Keratinocyte (primary cell): ENCODE data around the gene BMP7. TPM values are rescaled to one million over a fixed set of nuclear protein-coding genes. Genes with fewer than 3 reads are reported as not detected.
A peak's percentile ranks its signal among the peaks of the same experiment; 100 is the strongest.

ENCODE experiments used
- DNase-seq: peaks from one replicate; pipeline ENCODE4 v3.0.0-alpha.2; 2011; ENCODE audit warnings: low read depth, missing footprints, low spot score
- FAIRE-seq: peaks from 2 replicates; lab custom pipeline; 2011; peaks lifted over from hg19 to GRCh38; lab: Jason Lieb, UNC
- H2AFZ ChIP-seq: 2 replicates; pipeline ENCODE4 v1.6.0; 2012; ENCODE audit warnings: low read length, control low read depth, inconsistent platforms; ENCODE audit not compliant: control insufficient read depth
- H3K27ac ChIP-seq: 2 replicates; pipeline ENCODE4 v1.5.1; 2011; ENCODE audit warnings: low read length; ENCODE audit not compliant: control insufficient read depth, insufficient read depth
- H3K27me3 ChIP-seq: 3 replicates; pipeline ENCODE4 v1.6.0; 2011; ENCODE audit warnings: low read length; ENCODE audit not compliant: control insufficient read depth, insufficient read depth; ENCODE audit errors: extremely low read depth
- H3K36me3 ChIP-seq, 2 experiments: 2 replicates in 1 of 2; 3 replicates in 1 of 2; pipeline ENCODE4 v1.5.1; 2011; ENCODE audit warnings: low read length in 2 of 2, mild to moderate bottlenecking in 1 of 2; ENCODE audit not compliant: control insufficient read depth in 2 of 2, insufficient read depth in 2 of 2; ENCODE audit errors: extremely low read depth in 1 of 2
- H3K4me1 ChIP-seq: 3 replicates; pipeline ENCODE4 v1.5.1; 2011; ENCODE audit warnings: low read length; ENCODE audit not compliant: control insufficient read depth, insufficient read depth; ENCODE audit errors: extremely low read depth
- H3K4me2 ChIP-seq: 3 replicates; pipeline ENCODE4 v1.6.0; 2011; ENCODE audit warnings: low read depth, low read length; ENCODE audit not compliant: control insufficient read depth, insufficient read depth; ENCODE audit errors: extremely low read depth
- H3K4me3 ChIP-seq, 3 experiments: fragments of 200-600 bp in 1 of 3; sonication (generic) in 1 of 3; 2 replicates in 2 of 3; 3 replicates in 1 of 3; pipeline ENCODE4 v1.5.1; 2011 to 2016; ENCODE audit warnings: low read length in 3 of 3, mild to moderate bottlenecking in 3 of 3, control low read depth in 2 of 3, inconsistent platforms in 1 of 3, low read depth in 1 of 3, mixed read lengths in 1 of 3, mixed run types in 1 of 3, moderate library complexity in 1 of 3; ENCODE audit not compliant: control insufficient read depth in 2 of 3, insufficient read depth in 2 of 3; ENCODE audit errors: extremely low read depth in 1 of 3
- H3K79me2 ChIP-seq: 2 replicates; pipeline ENCODE4 v1.6.0; 2012; ENCODE audit warnings: low read length; ENCODE audit not compliant: control insufficient read depth, insufficient read depth
- H3K9ac ChIP-seq: 3 replicates; pipeline ENCODE4 v1.6.0; 2011; ENCODE audit warnings: low read length; ENCODE audit not compliant: control insufficient read depth, insufficient read depth; ENCODE audit errors: extremely low read depth
- H3K9me1 ChIP-seq: 3 replicates; pipeline ENCODE4 v1.6.0; 2011; ENCODE audit warnings: low read length; ENCODE audit not compliant: control insufficient read depth, insufficient read depth; ENCODE audit errors: extremely low read depth
- H3K9me3 ChIP-seq: 2 replicates; pipeline ENCODE4 v1.5.1; 2012; ENCODE audit warnings: low read depth, low read length; ENCODE audit not compliant: control insufficient read depth
- H4K20me1 ChIP-seq: 3 replicates; pipeline ENCODE4 v1.6.0; 2011; ENCODE audit warnings: low read length; ENCODE audit not compliant: control insufficient read depth, insufficient read depth; ENCODE audit errors: extremely low read depth
- EZH2 ChIP-seq: IDR thresholded peaks from one replicate; pipeline ENCODE4 v1.6.1; 2012; ENCODE audit warnings: inconsistent platforms, mild to moderate bottlenecking, low read length, moderate library complexity
- dilution Hi-C: fragments of 300-500 bp; cut with MboI; formaldehyde crosslinking; loops from one replicate; pipeline ENCODE4 v1.7.0; 2020; ENCODE audit warnings: low sequenced_read_pairs; ENCODE audit not compliant: extremely low pct_ligation_motif_present
- polyA plus RNA-seq, 5 experiments: library from polyadenylated mRNA; depleted of rRNA in 3 of 5; stranded (reverse) in 3 of 5; stranded (forward) in 1 of 5; unstranded in 1 of 5; fragments of >200 nt; gene quantifications; 1 replicate in 1 of 5; 2 replicates in 3 of 5; 3 replicates in 1 of 5; pipeline versions ENCODE4 v1.2.1 to v1.2.3, GENCODE V29; 2011 to 2012; ENCODE audit warnings: missing spikeins in 2 of 5, low read depth in 1 of 5, low replicate concordance in 1 of 5
- TF ChIP-seq, protein P1 (sequence below), 3 experiments: IDR thresholded peaks in 1 of 3; conservative IDR thresholded peaks in 1 of 3; optimal IDR thresholded peaks in 1 of 3; 2 replicates in 2 of 3; 3 replicates in 1 of 3; pipeline versions ENCODE3 to v1.5.1; 2011; ENCODE audit warnings: low read length in 3 of 3, mild to moderate bottlenecking in 3 of 3, moderate library complexity in 2 of 3, control low read depth in 1 of 3, inconsistent platforms in 1 of 3; ENCODE audit not compliant: insufficient read depth in 2 of 3; ENCODE audit errors: extremely low read depth in 1 of 3

Gene BMP7
- polyA plus RNA-seq, 1 donor (not counting 4 experiments of a cell fraction or from before 2014, with no cell fraction given) = 0.29 TPM

DNA sequence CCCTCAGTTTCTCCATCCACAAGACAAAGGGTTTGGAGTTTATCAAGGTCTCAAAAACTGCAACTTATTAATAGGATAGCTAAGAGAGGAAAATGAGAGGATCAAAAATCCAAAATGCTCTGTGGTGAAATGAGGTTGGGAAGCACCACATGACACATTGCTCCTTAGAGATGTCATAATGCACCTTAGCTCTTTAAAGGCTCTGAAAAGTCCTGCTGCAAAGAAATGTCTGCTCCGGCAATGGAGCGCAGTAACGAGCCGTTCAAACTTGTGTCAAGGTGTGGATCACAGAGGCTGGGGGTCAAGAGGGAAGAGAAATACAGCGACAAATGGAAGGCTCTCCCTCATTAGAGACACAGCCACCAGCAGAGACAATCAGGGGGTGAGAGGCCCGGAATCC is 53.1 kb downstream of the BMP7 start:
- Histone ChIP-seq H3K27me3 (peaks cover 44% of the 10 kb centered on the region), H3K79me2 (no peaks in the 10 kb centered on the region), H3K4me2 (peak overlapping the region; percentile 58), H3K27ac (no peak overlapping the region), H2AFZ (no peak overlapping the region), H3K9me1 (no peaks in the 10 kb centered on the region), H3K4me1 (peaks cover 12% of the 10 kb centered on the region), H3K9me3 (no peaks in the 10 kb centered on the region), H3K9ac (peak overlapping the region; percentile 26), H4K20me1 (peaks cover 2% of the 10 kb centered on the region), H3K36me3 (no peaks in the 10 kb centered on the region), H3K4me3 (no peak overlapping the region)
- TF ChIP-seq EZH2 = no peak
- TF ChIP-seq, protein P1, sequence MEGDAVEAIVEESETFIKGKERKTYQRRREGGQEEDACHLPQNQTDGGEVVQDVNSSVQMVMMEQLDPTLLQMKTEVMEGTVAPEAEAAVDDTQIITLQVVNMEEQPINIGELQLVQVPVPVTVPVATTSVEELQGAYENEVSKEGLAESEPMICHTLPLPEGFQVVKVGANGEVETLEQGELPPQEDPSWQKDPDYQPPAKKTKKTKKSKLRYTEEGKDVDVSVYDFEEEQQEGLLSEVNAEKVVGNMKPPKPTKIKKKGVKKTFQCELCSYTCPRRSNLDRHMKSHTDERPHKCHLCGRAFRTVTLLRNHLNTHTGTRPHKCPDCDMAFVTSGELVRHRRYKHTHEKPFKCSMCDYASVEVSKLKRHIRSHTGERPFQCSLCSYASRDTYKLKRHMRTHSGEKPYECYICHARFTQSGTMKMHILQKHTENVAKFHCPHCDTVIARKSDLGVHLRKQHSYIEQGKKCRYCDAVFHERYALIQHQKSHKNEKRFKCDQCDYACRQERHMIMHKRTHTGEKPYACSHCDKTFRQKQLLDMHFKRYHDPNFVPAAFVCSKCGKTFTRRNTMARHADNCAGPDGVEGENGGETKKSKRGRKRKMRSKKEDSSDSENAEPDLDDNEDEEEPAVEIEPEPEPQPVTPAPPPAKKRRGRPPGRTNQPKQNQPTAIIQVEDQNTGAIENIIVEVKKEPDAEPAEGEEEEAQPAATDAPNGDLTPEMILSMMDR (optimal IDR thresholded peaks at IDR 0.05 in 1 of 3, IDR thresholded peaks at IDR 0.05 in 1 of 3, conservative IDR thresholded peaks at IDR 0.05 in 1 of 3; ENCODE audit: extremely low read depth in 1 of 3, insufficient read depth in 2 of 3, low read length in 3 of 3) = no peak
- DNase-seq (no peak), FAIRE-seq (no peak)
- dilution Hi-C loops = no loop called here

DNA sequence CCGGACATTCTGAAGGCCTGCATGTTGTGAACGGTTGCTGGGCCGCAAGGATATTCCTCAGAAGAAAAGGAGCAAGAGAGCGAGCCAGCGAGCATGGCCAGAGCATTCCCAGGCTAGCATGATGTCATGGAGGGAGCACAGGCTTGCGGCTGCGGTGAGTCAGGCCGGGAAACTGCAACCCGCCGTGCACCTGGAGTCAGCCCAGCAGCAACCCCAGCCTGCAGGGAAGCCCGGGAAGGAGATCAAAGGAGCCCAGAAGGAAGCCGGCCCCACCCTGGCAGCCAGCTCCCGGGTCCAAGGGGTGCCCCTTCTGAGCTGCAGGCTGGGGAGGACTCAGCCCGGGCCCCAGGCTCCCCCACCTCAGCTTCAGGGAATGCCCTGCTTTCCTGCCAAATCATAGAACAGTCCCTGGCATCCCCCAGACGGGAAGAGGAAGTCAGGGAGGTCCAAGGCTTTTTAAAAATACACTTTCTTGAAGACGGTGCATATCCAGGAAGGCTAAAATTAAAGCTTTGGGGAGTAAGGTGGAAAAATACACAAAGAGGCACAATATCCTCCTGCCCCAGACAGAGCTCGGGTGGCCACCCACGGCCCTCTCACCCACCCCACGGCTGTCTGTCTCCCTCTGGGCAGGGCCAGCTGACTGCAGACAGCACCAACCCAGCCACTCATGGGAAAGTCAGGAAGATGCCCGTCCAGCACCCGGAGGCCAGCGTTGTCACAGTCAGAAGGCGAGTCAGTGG is 53.7 kb downstream of the BMP7 start:
- peak overlapping the region; percentile 40 for H3K9ac ChIP-seq
- FAIRE-seq = peak; percentile 89
- dilution Hi-C loops = no loop called here

More for the DNA sequence above, 53.7 kb downstream of the BMP7 start:
- Histone ChIP-seq H3K27ac (no peak overlapping the region), H3K9me3 (no peaks in the 10 kb centered on the region), H3K36me3 (no peaks in the 10 kb centered on the region), H3K79me2 (no peaks in the 10 kb centered on the region), H4K20me1 (peaks cover 2% of the 10 kb centered on the region), H3K27me3 (peaks cover 43% of the 10 kb centered on the region), H3K4me2 (peak overlapping the region; percentile 58), H3K9me1 (no peaks in the 10 kb centered on the region), H3K4me1 (peaks cover 12% of the 10 kb centered on the region), H3K4me3 (peak overlapping the region in 1 of 3 experiments; percentile 44), H2AFZ (peak overlapping the region; percentile 39)
- no peak for TF ChIP-seq EZH2
- TF ChIP-seq, protein P1 (optimal IDR thresholded peaks at IDR 0.05 in 1 of 3, IDR thresholded peaks at IDR 0.05 in 1 of 3, conservative IDR thresholded peaks at IDR 0.05 in 1 of 3; ENCODE audit: extremely low read depth in 1 of 3, insufficient read depth in 2 of 3, low read length in 3 of 3) = no peak
- peak; percentile 49 for DNase-seq
